Uterus (tissue), 2 donors: ENCODE data around the gene NELL1.

ENCODE experiments used
- POLR2A ChIP-seq, 2 donors: fragments of 450-650 bp; IDR thresholded peaks; one replicate each; pipeline ENCODE4 v1.6.1; 2016; ENCODE audit warnings: antibody characterized with exemption in 2 of 2, mild to moderate bottlenecking in 1 of 2, moderate library complexity in 1 of 2
- TF ChIP-seq, protein P1 (sequence below), 4 experiments: fragments of 200-600 bp in 2 of 4; fragments of 450-650 bp in 2 of 4; sonication (generic) in 2 of 4; IDR thresholded peaks; one replicate each; pipeline ENCODE4 v1.5.1; 2016 to 2019; ENCODE audit warnings: antibody characterized with exemption in 4 of 4, mild to moderate bottlenecking in 2 of 4, moderate library complexity in 1 of 4

GRCh38 chr11:21566521-21567117 lies 897.2 kb downstream of the NELL1 start:
- TF ChIP-seq, protein P1, sequence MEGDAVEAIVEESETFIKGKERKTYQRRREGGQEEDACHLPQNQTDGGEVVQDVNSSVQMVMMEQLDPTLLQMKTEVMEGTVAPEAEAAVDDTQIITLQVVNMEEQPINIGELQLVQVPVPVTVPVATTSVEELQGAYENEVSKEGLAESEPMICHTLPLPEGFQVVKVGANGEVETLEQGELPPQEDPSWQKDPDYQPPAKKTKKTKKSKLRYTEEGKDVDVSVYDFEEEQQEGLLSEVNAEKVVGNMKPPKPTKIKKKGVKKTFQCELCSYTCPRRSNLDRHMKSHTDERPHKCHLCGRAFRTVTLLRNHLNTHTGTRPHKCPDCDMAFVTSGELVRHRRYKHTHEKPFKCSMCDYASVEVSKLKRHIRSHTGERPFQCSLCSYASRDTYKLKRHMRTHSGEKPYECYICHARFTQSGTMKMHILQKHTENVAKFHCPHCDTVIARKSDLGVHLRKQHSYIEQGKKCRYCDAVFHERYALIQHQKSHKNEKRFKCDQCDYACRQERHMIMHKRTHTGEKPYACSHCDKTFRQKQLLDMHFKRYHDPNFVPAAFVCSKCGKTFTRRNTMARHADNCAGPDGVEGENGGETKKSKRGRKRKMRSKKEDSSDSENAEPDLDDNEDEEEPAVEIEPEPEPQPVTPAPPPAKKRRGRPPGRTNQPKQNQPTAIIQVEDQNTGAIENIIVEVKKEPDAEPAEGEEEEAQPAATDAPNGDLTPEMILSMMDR (IDR thresholded peaks at IDR 0.05), result no peak
- no peak for TF ChIP-seq POLR2A (IDR thresholded peaks at IDR 0.05)
